Thoracic aorta (tissue), 2 donors: Measurements from ENCODE around the gene BEST3. TPM values are rescaled to one million over a fixed set of nuclear protein-coding genes. Genes with fewer than 3 reads are reported as not detected.

Source experiments
- ATAC-seq: fragments of 150-250 bp; one replicate; pipeline ENCODE4 v1.8.0; 2017; ENCODE audit warnings: low read depth; ENCODE audit not compliant: insufficient number of reproducible peaks, low FRiP score
- DNase-seq: peaks from one replicate; pipeline ENCODE4 v3.0.0-alpha.2; 2020; ENCODE audit warnings: low spot score
- H3K27ac ChIP-seq, 2 donors: fragments of 200-600 bp; sonication (generic); 1 replicate in 1 of 2; 2 replicates in 1 of 2; pipeline ENCODE4 v1.5.1; 2016; ENCODE audit warnings: mild to moderate bottlenecking in 2 of 2, moderate library complexity in 2 of 2
- H3K27me3 ChIP-seq: fragments of 200-600 bp; sonication (generic); replicated peaks from 2 replicates; pipeline ENCODE4 v1.6.0; 2016; ENCODE audit warnings: mild to moderate bottlenecking; ENCODE audit not compliant: insufficient read depth
- H3K36me3 ChIP-seq: fragments of 200-600 bp; sonication (generic); one replicate; pipeline ENCODE4 v1.5.1; 2016
- H3K4me1 ChIP-seq, 2 donors: fragments of 200-600 bp; sonication (generic); 1 replicate in 1 of 2; 2 replicates in 1 of 2; pipeline versions ENCODE4 v1.5.1 to v1.6.0; 2016; ENCODE audit warnings: low read depth in 2 of 2, mild to moderate bottlenecking in 1 of 2; ENCODE audit not compliant: control insufficient read depth in 1 of 2
- H3K4me3 ChIP-seq: fragments of 200-600 bp; sonication (generic); 2 replicates; pipeline ENCODE4 v1.5.1; 2016; ENCODE audit warnings: mild to moderate bottlenecking
- H3K9me3 ChIP-seq: fragments of 200-600 bp; sonication (generic); 2 replicates; pipeline ENCODE4 v1.5.1; 2016
- total RNA-seq, 2 donors: library from RNA; depleted of rRNA; stranded (reverse); fragments of >200 nt; gene quantifications; one replicate each; pipeline versions ENCODE4 v1.1.0 to v1.2.3, GENCODE V29; 2016
- TF ChIP-seq, protein P1 (sequence below): fragments of 200-600 bp; sonication (generic); IDR thresholded peaks from one replicate; pipeline ENCODE4 v1.5.1; 2019; ENCODE audit warnings: antibody characterized with exemption

BEST3 gene
- total RNA-seq, 2 donors from 2014 or later: not detected

DNA sequence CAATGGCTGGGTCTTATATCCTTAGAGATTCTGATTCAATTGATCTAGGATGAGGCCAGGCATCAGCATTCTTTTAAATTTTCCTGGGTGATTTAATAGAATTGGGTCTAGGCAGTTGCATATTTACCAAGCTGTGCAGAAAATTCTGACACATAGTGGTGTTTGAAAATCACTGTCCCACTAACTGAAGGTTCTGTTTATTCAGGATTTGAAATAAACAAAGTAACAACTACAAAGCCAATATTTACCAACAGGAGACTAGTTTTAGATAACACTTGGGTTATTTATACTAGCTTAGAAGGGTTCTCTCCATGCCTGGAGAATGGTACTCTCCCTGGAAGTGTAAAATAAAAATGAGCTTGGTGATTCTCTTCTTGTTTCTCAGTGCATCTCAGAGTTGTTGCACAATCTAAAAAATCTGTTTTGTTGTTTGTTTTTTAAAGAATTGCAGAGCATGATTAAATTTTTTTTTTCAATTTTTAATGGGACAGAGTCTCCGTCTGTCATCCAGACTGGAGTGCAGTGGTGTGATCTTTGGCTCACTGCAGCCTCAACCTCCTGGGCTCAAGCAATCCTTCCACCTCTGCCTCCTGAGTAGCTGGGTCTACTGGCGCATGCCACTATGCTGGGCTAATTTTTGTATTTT is 16.9 kb downstream of the BEST3 start:
- Histone ChIP-seq H3K27me3 (no peaks in the 10 kb centered on the region), H3K4me3 (no peak overlapping the region), H3K4me1 (no peaks in the 10 kb centered on the region), H3K36me3 (no peaks in the 10 kb centered on the region), H3K9me3 (no peaks in the 10 kb centered on the region), H3K27ac (no peak overlapping the region)
- ATAC-seq (no peak), DNase-seq (no peak)
- TF ChIP-seq, protein P1, sequence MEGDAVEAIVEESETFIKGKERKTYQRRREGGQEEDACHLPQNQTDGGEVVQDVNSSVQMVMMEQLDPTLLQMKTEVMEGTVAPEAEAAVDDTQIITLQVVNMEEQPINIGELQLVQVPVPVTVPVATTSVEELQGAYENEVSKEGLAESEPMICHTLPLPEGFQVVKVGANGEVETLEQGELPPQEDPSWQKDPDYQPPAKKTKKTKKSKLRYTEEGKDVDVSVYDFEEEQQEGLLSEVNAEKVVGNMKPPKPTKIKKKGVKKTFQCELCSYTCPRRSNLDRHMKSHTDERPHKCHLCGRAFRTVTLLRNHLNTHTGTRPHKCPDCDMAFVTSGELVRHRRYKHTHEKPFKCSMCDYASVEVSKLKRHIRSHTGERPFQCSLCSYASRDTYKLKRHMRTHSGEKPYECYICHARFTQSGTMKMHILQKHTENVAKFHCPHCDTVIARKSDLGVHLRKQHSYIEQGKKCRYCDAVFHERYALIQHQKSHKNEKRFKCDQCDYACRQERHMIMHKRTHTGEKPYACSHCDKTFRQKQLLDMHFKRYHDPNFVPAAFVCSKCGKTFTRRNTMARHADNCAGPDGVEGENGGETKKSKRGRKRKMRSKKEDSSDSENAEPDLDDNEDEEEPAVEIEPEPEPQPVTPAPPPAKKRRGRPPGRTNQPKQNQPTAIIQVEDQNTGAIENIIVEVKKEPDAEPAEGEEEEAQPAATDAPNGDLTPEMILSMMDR: no peak

DNA sequence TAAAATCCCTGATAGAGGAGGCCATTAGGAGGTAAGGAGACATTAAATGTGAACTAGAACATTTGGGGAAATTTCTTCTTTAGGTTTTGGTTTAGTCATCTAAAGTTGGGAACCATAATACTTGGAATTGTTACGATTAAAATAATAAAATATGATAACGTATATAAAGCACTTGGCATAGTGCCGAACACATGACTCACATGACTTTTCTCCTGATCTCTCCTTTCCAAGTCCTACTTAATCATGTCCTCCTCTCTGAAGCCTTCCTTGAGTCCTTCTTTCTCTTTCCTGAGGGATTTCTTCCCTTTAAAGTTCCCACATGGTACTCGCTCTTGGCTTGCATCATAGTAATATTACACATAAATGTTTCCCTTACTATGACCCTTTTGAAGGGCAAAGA is 20.0 kb downstream of the BEST3 start:
- no peak for DNase-seq
- Histone ChIP-seq H3K4me3 (no peak overlapping the region), H3K27ac (no peak overlapping the region), H3K9me3 (no peaks in the 10 kb centered on the region), H3K36me3 (no peaks in the 10 kb centered on the region), H3K27me3 (no peaks in the 10 kb centered on the region), H3K4me1 (no peaks in the 10 kb centered on the region)
- TF ChIP-seq, protein P1: no peak
- ATAC-seq: no peak

DNA sequence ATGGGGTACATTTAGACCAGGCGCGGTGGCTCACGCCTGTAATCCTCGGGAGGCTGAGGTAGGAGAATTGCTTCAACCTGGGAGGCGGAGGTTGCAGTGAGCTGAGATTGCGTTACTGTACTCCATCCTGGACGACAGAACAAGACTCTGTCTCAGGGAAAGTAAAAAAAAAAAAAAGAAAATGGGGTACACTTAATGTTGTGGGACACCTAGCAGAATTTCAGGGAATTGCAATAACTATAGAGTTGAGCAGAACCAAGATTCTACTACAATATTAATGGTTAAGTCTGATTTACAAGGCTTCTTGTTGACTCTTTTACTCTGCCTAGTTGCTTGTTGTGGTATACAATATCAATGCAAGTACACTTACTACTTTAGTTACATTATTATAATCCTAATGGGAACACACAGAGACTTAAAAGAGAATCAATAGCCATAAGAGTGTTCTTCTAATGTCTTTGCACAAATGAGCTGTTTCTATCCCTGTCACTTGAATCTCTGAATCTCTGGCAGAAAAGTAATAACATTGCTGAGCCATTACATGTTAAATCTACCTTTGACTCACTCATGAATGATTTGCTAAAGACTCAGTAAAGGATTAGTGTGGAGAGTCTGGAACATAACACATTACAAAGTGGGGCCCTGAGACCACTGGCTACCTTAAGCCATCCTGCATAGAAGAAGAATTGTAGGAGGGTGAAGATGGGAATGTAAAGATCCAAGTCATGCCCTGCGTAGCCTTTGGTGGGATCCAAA is 22.7 kb downstream of the BEST3 start:
- no peak overlapping the region for H3K27ac ChIP-seq
- no peaks in the 10 kb centered on the region for H3K27me3 ChIP-seq
- DNase-seq: no peak
- no peak for ATAC-seq
- TF ChIP-seq, protein P1: no peak
- H3K4me1 ChIP-seq: no peaks in the 10 kb centered on the region
- no peak overlapping the region for H3K4me3 ChIP-seq
- H3K9me3 ChIP-seq: no peaks in the 10 kb centered on the region
- H3K36me3 ChIP-seq: no peaks in the 10 kb centered on the region

DNA sequence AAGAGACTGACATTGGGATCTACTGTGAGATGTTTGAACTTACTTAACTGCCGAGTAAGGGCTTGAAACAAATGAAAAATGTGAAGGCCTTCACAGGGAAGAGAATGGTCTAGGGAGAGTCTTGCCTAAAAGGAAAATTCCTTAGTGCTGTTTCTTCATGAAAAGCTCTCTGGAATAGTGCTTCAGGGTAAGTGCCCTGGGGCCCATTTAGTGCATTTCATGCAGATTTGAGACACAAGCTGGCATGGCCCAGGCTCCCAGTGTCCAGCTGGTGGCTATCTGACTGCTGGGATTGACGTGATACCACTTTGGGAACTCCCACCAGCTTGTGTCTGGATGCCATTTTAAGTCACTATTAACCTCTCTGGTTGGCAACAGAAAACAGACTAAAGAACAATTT is 26.9 kb downstream of the BEST3 start:
- H3K36me3 ChIP-seq: no peaks in the 10 kb centered on the region
- no peaks in the 10 kb centered on the region for H3K9me3 ChIP-seq
- no peak overlapping the region for H3K4me3 ChIP-seq
- H3K27ac ChIP-seq: no peak overlapping the region
- ATAC-seq: no peak
- no peaks in the 10 kb centered on the region for H3K27me3 ChIP-seq
- no peak for DNase-seq
- no peaks in the 10 kb centered on the region for H3K4me1 ChIP-seq
- TF ChIP-seq, protein P1: no peak

DNA sequence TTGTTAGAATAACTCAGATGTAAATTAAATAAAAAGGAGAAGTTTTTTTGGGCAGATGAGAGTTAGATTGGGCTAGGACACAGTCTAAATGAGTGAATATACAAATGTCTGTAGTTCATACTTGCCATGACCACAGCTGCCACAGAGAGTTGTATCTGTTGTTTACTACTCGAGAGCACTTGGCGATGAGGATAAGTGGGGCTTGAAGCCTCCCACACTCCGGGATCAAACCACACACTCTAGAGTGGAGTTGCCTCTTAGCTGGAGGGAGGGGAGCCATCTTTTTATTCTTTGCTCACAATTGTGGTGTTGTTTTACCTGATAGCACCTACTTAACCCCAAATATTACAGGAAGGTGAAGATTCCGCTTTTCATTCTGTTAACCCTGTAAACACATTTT is 27.5 kb downstream of the BEST3 start:
- DNase-seq: no peak

More for the DNA sequence above, 27.5 kb downstream of the BEST3 start:
- no peaks in the 10 kb centered on the region for H3K27me3 ChIP-seq
- TF ChIP-seq, protein P1: no peak
- ATAC-seq: no peak
- H3K27ac ChIP-seq: no peak overlapping the region
- H3K9me3 ChIP-seq: no peaks in the 10 kb centered on the region
- no peaks in the 10 kb centered on the region for H3K36me3 ChIP-seq
- no peak overlapping the region for H3K4me3 ChIP-seq
- H3K4me1 ChIP-seq: no peaks in the 10 kb centered on the region
